ENCODE results near the gene RNF135.
"Not testable (repeated sequence)": the region's sequence is repeated elsewhere in the genome, so short reads cannot be mapped to it uniquely, and the experiment has no call there.

Gene RNF135

GRCh38 chr17:30964312-30964711 is 6.5 kb upstream of the RNF135 start:
- H3K36me3 Mint-ChIP-seq (ENCODE audit: insufficient read depth); H3K4me1 Mint-ChIP-seq; DNase-seq (ENCODE audit: low spot score in 2 of 2); H3K27me3 Mint-ChIP-seq; ATAC-seq (replicated peaks; ENCODE audit: extremely low read depth, poor library complexity, severe bottlenecking); H3K9me3 Mint-ChIP-seq; H3K27ac Mint-ChIP-seq (ENCODE audit: low read depth); H3K4me3 Mint-ChIP-seq: not testable (repeated sequence)

- Mint-ChIP-seq H3K9me3 (no peaks in the 10 kb centered on the region), H3K4me1 (no peaks in the 10 kb centered on the region), H3K4me3 (no peak overlapping the region), H3K27me3 (no peaks in the 10 kb centered on the region), H3K27ac (ENCODE audit: low read depth) (no peak overlapping the region), H3K36me3 (ENCODE audit: insufficient read depth) (no peaks in the 10 kb centered on the region)
- ATAC-seq (replicated peaks; ENCODE audit: extremely low read depth, poor library complexity, severe bottlenecking) (no peak), DNase-seq (ENCODE audit: low spot score in 2 of 2) (no peak)
These were observed 6.0 kb upstream of the RNF135 start for GRCh38 chr17:30964876-30965275.

GRCh38 chr17:30965686-30966085 is 5.2 kb upstream of the RNF135 start:
- DNase-seq (ENCODE audit: low spot score in 2 of 2) (no peak), ATAC-seq (replicated peaks; ENCODE audit: extremely low read depth, poor library complexity, severe bottlenecking) (no peak)
- no peak overlapping the region for H3K4me3 Mint-ChIP-seq
- no peak overlapping the region for H3K27ac Mint-ChIP-seq (ENCODE audit: low read depth)
- no peaks in the 10 kb centered on the region for H3K9me3 Mint-ChIP-seq
- peaks cover 7% of the 10 kb centered on the region for H3K4me1 Mint-ChIP-seq
- no peaks in the 10 kb centered on the region for H3K27me3 Mint-ChIP-seq
- peaks cover 1% of the 10 kb centered on the region for H3K36me3 Mint-ChIP-seq (ENCODE audit: insufficient read depth)

DNA sequence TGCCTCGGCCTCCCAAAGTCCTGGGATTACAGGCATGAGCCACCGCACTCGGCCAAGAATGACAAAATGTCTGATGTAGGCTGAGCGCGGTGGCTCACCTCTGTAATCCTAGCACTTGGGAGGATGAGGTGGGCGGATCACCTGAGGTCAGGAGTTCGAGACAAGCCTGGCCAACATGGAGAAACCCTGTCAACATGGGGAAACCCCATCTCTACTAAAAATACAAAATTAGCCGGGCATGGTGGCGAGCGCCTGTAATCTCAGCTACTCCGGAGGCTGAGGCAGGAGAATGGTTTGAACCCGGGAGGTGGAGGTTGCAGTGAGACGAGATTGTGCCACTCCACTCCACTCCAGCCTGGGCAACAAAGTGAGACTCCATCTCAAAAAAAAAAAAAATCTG is 2.9 kb upstream of the RNF135 start:
- ATAC-seq (replicated peaks; ENCODE audit: extremely low read depth, poor library complexity, severe bottlenecking); H3K36me3 Mint-ChIP-seq (ENCODE audit: insufficient read depth); H3K4me3 Mint-ChIP-seq; H3K27ac Mint-ChIP-seq (ENCODE audit: low read depth); H3K27me3 Mint-ChIP-seq; H3K9me3 Mint-ChIP-seq; DNase-seq (ENCODE audit: low spot score in 2 of 2): not testable (repeated sequence)
- H3K4me1 Mint-ChIP-seq, result peaks cover 23% of the 10 kb centered on the region

DNA sequence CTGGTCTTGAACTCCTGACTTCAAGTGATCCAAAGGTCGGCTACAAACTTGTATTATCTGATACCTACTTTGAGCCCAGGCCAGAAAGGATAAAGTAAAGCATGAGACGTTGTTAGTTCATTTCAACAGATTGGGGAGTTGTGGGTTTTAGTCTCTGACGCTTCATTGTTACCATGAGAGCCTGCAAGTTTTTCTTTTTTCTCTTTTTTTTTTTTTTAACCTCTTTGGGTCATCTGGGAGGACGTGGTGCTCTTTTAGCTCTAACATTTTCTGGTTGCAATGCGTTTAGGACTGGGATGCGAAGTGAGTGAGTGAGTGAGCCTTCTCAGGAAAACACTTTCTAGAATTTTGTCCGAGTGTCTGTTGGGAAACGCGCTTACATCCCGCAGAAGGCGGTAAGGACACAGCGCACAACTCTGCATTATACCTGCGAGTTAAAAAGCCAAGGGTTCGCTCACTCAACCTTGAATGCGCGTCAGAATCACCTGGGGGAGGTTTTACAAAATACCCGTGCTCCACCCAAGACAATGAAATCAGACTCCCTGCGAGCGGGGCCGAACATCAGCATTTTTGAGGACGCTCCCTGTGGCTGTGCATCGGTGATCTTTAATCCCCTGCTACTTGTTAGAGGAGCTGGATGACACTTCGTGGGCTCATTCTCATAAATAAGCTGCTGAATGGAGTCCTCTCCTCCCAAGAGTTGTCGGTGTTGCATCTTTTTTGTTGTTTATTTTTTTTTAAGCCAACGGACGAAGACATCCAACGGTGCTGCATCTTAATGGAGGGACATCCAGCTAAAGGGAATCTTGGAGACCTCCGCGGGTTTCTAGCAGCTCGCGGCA is 629 bp upstream of the RNF135 start:
- H3K9me3 Mint-ChIP-seq, result no peaks in the 10 kb centered on the region
- DNase-seq (ENCODE audit: low spot score in 2 of 2), result no peak
- peaks cover 31% of the 10 kb centered on the region for H3K4me1 Mint-ChIP-seq
- peak overlapping the region; percentile 98 for H3K27ac Mint-ChIP-seq (ENCODE audit: low read depth)
- H3K4me3 Mint-ChIP-seq, result peak overlapping the region; percentile 96
- H3K27me3 Mint-ChIP-seq, result no peaks in the 10 kb centered on the region
- ATAC-seq (replicated peaks; ENCODE audit: extremely low read depth, poor library complexity, severe bottlenecking), result no peak
- peaks cover 8% of the 10 kb centered on the region for H3K36me3 Mint-ChIP-seq (ENCODE audit: insufficient read depth)

GRCh38 chr17:30975042-30975820 is 4.4 kb downstream of the RNF135 start:
- H3K4me1 Mint-ChIP-seq, result peaks cover 41% of the 10 kb centered on the region
- peak; percentile 81 for ATAC-seq (replicated peaks; ENCODE audit: extremely low read depth, poor library complexity, severe bottlenecking)
- H3K36me3 Mint-ChIP-seq (ENCODE audit: insufficient read depth), result peaks cover 12% of the 10 kb centered on the region
- H3K27me3 Mint-ChIP-seq, result no peaks in the 10 kb centered on the region
- peak in 1 of 2 donors; percentile 41 for DNase-seq (ENCODE audit: low spot score in 2 of 2)
- H3K9me3 Mint-ChIP-seq, result no peaks in the 10 kb centered on the region
- peak overlapping the region; percentile 16 for H3K4me3 Mint-ChIP-seq
- H3K27ac Mint-ChIP-seq (ENCODE audit: low read depth), result peak overlapping the region; percentile 89

GRCh38 chr17:30979919-30980318 is 9.1 kb downstream of the RNF135 start:
- H3K4me1 Mint-ChIP-seq, result peaks cover 16% of the 10 kb centered on the region
- H3K4me3 Mint-ChIP-seq; H3K27ac Mint-ChIP-seq (ENCODE audit: low read depth); H3K9me3 Mint-ChIP-seq; H3K36me3 Mint-ChIP-seq (ENCODE audit: insufficient read depth); DNase-seq (ENCODE audit: low spot score in 2 of 2); ATAC-seq (replicated peaks; ENCODE audit: extremely low read depth, poor library complexity, severe bottlenecking); H3K27me3 Mint-ChIP-seq: not testable (repeated sequence)

DNA sequence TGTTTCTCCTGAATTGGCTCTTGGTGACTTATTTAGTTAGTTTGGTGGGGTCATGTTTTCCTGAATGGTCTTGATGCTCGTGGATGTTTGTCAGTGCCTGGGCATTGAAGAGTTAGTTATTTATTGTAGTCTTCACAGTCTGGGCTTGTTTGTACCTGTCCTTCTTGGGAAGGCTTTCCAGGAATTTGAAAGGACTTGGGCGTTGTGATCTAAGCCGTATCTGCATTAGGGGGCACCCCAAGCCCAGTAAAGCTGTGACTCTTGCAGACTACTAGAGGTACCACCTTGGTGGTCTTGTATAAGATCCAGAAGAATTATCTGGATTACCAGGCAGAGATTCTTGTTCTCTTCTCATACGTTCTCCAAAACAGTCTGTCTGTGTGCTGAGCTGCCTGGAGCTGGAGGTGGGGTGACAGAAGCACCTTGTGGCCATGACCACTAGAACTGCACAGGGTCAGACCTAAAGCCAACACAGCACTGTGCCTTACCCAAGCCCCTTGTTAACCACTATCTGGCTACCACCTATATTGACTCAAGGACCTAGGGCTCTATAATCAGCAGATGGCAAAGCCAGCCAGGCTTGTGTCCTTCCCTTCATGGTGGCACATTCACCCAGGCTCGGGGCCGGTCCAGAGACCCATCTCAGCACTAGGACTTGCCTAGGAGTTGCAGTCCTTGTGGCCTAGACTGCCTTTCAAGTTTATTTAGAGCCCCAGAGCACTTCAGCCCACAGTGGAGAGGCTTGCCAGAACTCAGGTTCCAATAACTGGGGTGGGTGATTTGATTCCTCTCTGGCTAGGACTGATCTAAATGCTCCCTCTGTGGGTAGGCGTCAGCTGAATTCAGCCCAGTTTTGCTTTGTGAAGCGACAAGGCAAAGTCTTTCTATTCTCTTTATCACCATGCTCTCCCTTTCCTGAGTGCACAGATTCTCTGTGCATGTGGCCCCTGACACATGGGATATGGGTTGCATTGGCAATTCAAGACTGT is 11.0 kb downstream of the RNF135 start:
- Mint-ChIP-seq H3K27me3 (no peaks in the 10 kb centered on the region), H3K36me3 (ENCODE audit: insufficient read depth) (peaks cover 13% of the 10 kb centered on the region), H3K27ac (ENCODE audit: low read depth) (peak overlapping the region; percentile 19), H3K4me1 (peaks cover 3% of the 10 kb centered on the region), H3K9me3 (no peaks in the 10 kb centered on the region), H3K4me3 (no peak overlapping the region)
- DNase-seq (ENCODE audit: low spot score in 2 of 2) (no peak), ATAC-seq (replicated peaks; ENCODE audit: extremely low read depth, poor library complexity, severe bottlenecking) (no peak)

DNA sequence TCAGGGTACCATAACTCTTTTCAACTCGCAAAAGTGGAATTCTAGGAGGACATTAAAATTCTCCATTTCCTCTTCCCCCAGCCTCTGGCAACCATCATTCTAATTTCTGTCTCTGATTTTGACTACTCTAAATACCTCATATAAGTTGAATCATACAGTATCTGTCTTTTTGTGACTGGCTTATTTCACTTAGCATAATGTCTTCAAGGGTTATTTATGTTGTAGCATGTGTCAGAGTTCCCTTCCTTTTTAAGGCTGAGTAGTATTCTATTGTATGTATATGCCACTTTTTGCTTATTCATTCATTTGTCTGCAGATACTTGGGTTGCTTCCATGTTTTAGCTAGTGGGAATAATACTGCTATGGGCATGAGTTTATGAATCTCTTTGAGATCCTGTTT is 12.0 kb downstream of the RNF135 start:
- Mint-ChIP-seq H3K27me3 (no peaks in the 10 kb centered on the region), H3K9me3 (no peaks in the 10 kb centered on the region), H3K36me3 (ENCODE audit: insufficient read depth) (peaks cover 13% of the 10 kb centered on the region), H3K27ac (ENCODE audit: low read depth) (no peak overlapping the region), H3K4me1 (no peaks in the 10 kb centered on the region), H3K4me3 (no peak overlapping the region)
- no peak for ATAC-seq (replicated peaks; ENCODE audit: extremely low read depth, poor library complexity, severe bottlenecking)
- no peak for DNase-seq (ENCODE audit: low spot score in 2 of 2)

DNA sequence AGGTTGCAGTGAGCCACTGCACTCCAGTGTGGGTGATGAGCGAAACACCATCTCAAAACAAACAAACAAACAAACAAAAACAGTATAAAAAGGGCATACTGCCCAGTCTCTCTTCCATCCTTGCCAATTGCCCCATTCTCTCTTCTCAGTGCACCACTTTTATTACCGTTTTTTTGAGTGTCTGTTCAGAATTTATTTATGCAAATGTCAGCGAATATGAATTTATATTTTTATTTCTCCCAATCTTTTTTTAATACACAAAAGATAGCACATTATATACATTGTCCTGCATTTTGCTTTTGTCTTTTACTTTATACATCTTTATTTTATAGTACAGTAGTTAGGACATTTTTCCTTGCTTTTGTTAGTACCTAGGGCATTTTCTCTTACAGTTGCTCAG is 19.6 kb downstream of the RNF135 start:
- Mint-ChIP-seq H3K9me3 (no peaks in the 10 kb centered on the region), H3K4me1 (no peaks in the 10 kb centered on the region), H3K27ac (ENCODE audit: low read depth) (peak overlapping the region; percentile 68), H3K36me3 (ENCODE audit: insufficient read depth) (peaks cover 27% of the 10 kb centered on the region), H3K4me3 (no peak overlapping the region), H3K27me3 (no peaks in the 10 kb centered on the region)
- no peak for ATAC-seq (replicated peaks; ENCODE audit: extremely low read depth, poor library complexity, severe bottlenecking)
- DNase-seq (ENCODE audit: low spot score in 2 of 2), result no peak

GRCh38 chr17:30992551-30992950 is 21.7 kb downstream of the RNF135 start:
- peaks cover 24% of the 10 kb centered on the region for H3K36me3 Mint-ChIP-seq (ENCODE audit: insufficient read depth)
- H3K4me1 Mint-ChIP-seq, result no peaks in the 10 kb centered on the region
- DNase-seq (ENCODE audit: low spot score in 2 of 2) (no peak), ATAC-seq (replicated peaks; ENCODE audit: extremely low read depth, poor library complexity, severe bottlenecking) (no peak)
- H3K9me3 Mint-ChIP-seq, result no peaks in the 10 kb centered on the region
- no peak overlapping the region for H3K27ac Mint-ChIP-seq (ENCODE audit: low read depth)
- no peak overlapping the region for H3K4me3 Mint-ChIP-seq
- no peaks in the 10 kb centered on the region for H3K27me3 Mint-ChIP-seq

DNA sequence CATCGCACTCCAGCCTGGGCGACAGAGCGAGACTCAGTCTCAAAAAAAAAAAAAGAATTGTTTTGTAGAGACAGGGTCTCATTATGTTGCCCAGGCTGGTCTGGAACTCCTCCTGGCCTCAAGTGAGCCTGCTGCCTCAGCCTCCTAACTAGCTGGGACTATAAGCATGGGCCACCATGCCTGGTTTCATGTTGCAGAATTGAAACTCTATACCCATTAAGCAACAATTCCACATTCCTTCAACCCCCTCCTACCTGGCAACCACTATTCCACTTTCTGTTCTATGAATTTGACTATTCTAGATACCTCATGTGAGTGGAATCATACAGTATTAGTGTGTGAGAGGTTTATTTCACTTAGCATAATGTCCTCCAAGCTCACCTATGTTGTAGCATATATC is 24.5 kb downstream of the RNF135 start:
- H3K27me3 Mint-ChIP-seq, result no peaks in the 10 kb centered on the region
- DNase-seq (ENCODE audit: low spot score in 2 of 2) (no peak), ATAC-seq (replicated peaks; ENCODE audit: extremely low read depth, poor library complexity, severe bottlenecking) (no peak)
- no peak overlapping the region for H3K4me3 Mint-ChIP-seq
- no peaks in the 10 kb centered on the region for H3K4me1 Mint-ChIP-seq
- no peaks in the 10 kb centered on the region for H3K9me3 Mint-ChIP-seq
- H3K27ac Mint-ChIP-seq (ENCODE audit: low read depth), result no peak overlapping the region
- H3K36me3 Mint-ChIP-seq (ENCODE audit: insufficient read depth), result peaks cover 19% of the 10 kb centered on the region

All from central memory CD8-positive, alpha-beta T cell (primary cell).